ENCODE measurements around the gene CDH22. TPM values are rescaled to one million over a fixed set of nuclear protein-coding genes. Genes with fewer than 3 reads are reported as not detected.

CDH22 gene
- total RNA-seq, 1 experiment from 2014 or later: not detected

DNA sequence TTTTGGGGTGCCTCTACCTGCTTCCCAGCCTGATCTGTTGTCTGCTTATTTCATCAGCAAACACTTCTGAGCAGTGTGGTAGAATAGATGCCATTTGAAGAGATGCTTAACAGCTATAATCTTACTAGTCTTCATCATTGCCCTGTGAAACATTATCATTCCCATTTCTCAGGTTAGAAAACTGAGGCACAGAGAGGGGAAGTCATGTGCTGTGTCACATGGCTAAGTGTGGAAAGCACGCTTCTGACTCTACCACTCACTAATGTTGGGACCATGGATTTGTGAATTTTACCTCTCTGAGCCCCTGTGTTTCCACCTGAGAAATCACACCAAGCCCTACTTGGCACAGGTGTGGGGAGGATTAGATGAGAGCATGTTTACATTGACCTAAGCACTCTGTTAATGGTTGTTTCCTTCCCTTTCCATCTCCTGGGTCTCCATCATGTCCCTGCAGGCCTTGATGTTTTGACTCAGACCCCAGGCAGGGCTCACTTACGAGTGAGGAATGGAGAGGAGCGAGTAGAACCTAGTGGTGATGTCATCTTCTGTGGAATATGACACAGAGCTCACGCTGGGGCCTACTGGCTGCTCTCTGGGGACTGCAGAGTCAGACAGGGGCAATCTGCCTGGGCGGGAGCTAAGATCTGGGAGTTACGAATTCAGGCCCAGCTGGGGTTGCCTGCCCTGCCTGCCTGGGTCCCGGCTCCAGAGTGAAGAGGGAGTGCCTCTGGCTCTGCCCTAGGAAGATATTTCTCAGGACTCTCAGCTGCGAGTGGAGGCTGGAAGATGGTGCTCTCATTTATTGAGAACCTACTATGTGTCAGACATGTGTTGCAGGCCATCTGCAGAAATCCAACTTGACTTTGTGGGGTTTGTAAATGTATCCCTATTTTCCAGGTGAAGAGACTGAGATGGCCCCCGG, 64.3 kb downstream of the CDH22 start:
- DNase-seq (ENCODE audit: low read depth): peak; percentile 13

- no peak for DNase-seq (ENCODE audit: low read depth)
Observed at GRCh38 chr20:46242390-46242789, 65.9 kb downstream of the CDH22 start.

DNA sequence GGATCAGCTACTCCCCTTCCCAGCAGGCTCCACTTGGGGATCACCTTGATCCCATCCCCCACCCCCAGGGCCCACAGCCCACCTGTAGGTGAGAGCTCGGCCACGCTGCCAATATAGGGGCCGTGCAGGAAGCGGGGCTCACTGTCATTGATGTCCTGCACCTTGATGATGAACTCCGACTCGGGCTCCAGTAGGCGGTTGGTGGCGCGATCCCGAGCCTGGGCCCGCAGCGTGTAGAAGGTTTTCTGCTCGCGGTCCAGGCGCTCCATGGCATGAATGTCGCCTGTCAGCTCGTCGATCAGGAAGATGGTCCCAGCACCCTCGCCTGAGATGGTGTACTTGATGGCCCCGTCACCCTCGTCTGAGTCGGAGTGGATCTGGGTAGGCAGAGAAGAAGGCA, 67.4 kb downstream of the CDH22 start:
- DNase-seq (ENCODE audit: low read depth): no peak

GRCh38 chr20:46240065-46240464, 68.2 kb downstream of the CDH22 start:
- no peak for DNase-seq (ENCODE audit: low read depth)

GRCh38 chr20:46237736-46238135, 70.6 kb downstream of the CDH22 start:
- DNase-seq (ENCODE audit: low read depth): no peak

- no peak for DNase-seq (ENCODE audit: low read depth)
Observed at GRCh38 chr20:46237227-46237626, 71.1 kb downstream of the CDH22 start.

DNA sequence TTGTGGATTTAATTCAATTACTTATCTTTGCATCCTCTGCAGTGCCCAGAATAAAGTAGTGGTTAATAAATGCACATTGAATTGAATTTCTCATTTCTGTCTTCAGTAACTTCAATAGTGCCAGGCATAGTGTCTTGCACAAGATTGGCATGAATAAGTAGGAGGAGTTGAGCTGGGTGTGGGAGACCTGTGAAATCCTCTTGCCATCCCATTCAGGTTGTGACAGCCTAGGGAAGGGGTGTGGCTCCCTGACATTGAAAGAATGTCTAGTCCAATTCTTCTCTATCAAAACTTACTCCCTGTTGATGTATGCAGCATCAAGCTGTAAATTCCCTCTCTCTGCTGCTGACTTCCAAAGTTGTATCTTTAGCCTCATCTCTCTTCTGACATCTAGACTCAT, 73.2 kb downstream of the CDH22 start:
- DNase-seq (ENCODE audit: low read depth): no peak

DNA sequence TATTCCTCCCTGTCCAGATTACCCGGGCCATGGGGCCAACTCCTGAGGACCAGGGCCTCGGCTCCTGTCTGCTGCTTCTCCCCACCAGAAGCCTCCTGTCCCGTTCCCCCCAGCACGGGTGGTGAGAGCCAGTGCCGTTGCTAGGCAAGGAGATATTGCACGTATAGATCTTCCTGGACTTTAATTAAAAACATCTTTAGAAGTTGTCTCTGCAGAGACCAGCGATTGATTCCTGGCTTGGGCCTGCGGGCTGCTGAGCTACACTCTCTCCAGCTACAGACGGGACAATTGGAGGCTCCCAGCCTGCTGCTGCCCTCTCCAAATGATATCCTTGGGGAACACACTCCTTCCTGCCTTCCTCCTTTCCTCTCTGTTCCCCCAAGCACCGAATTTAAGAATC, 74.6 kb downstream of the CDH22 start:
- no peak for DNase-seq (ENCODE audit: low read depth)

DNA sequence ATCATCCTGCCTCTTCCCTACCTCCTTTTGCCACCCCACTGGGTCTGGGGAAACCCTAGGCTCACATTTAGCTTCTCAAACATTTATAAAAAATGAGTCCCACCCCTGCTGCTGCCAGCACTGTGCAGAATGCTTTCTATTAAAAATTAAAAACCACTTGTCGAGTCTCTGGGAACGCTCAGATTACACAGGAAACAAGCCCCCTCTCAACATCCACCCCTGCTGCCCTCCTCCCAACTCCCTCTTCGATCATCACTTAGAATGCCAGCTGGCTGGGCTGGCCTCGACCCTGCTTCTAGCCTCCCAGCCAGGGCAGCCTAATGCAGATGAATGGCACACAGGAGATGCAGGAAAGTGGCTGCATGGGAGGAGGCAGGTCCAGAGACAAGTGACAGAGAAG, 75.8 kb downstream of the CDH22 start:
- no peak for DNase-seq (ENCODE audit: low read depth)

DNA sequence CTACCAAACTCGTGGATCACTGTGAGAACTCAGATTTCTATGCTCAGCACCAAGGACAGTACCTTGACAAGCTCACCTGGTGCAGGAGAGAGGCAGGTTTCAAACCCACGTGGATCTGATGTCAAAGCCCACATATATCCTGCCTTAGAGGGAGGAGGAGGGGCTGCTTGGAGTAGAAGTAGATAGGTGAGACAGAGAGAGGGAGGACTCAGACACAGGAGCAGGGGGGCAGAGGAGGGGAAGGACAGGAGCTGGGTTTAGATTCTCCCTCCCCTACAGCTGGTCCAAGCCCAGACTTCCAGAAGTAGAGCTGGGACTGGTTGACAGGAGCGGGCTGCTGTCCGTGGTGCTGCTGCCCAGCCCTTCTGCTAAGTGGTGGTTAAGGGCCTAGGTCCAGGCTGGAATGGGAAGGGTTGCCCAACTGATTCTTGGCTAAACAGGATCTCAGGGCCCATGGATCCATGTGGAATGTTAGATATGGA, 77.5 kb downstream of the CDH22 start:
- DNase-seq (ENCODE audit: low read depth): peak; percentile 20

- no peak for DNase-seq (ENCODE audit: low read depth)
Observed at GRCh38 chr20:46230106-46230491, 78.2 kb downstream of the CDH22 start.

DNA sequence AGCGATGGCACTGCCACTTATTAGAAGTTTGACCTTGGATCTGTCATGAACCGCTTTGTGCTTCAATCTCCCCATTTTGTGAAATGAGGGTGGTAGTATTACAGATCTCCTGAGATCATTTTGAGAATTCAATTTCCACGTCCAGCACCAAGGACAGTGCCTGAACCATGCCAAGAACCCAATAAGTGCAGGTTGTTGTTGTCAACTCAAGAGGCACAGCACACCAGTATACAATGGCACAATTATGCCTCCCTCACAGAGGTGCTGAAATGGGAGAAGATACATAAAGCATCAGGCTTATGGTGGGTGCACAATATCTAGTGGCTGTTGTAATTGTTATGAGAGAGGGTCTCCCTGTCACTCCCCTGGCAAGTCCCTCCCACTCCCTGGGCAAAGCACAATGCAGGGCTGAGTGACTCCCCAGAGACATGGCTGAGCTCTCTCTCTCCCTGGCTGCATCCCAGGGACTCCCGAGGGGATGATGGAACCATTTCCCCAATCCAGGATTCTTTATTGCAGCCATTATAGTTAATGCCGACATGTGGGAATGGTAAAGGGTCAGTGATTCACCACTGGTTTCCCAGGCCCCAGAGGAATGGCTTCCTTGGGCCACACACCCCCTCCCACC, 78.7 kb downstream of the CDH22 start:
- no peak for DNase-seq (ENCODE audit: low read depth)

GRCh38 chr20:46228670-46229069, 79.6 kb downstream of the CDH22 start:
- no peak for DNase-seq (ENCODE audit: low read depth)

GRCh38 chr20:46227272-46227767, 81.0 kb downstream of the CDH22 start:
- DNase-seq (ENCODE audit: low read depth): no peak

GRCh38 chr20:46226602-46227001, 81.7 kb downstream of the CDH22 start:
- peak; percentile 55 for DNase-seq (ENCODE audit: low read depth)

DNA sequence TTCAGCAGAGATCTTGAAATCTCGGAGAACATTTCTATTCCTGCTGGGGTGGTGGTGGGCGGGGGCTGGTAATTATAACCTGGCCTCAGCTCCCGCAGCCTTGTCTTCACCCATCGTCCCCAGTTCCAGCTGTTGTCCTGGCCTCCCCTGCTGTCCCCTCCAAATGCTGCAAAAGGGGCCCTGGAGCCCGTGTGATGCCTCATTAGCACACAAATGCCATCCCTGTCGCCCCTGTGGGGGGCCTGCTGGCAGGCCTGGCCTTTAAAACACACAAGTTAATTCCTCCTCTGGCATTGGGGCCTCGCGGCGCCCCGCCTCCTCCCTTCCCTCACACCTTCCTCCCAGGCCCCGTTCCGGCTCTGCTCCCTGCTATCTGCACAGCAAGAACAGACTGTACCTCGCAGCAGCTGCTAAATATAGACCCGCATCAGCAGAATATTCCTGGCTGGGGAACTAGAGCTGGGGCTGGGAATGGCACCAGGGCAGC, 85.7 kb downstream of the CDH22 start:
- no peak for DNase-seq (ENCODE audit: low read depth)

GRCh38 chr20:46221256-46221833, 87.0 kb downstream of the CDH22 start:
- no peak for DNase-seq (ENCODE audit: low read depth)

- DNase-seq (ENCODE audit: low read depth): no peak
Observed at GRCh38 chr20:46220455-46221207, 87.7 kb downstream of the CDH22 start.

DNA sequence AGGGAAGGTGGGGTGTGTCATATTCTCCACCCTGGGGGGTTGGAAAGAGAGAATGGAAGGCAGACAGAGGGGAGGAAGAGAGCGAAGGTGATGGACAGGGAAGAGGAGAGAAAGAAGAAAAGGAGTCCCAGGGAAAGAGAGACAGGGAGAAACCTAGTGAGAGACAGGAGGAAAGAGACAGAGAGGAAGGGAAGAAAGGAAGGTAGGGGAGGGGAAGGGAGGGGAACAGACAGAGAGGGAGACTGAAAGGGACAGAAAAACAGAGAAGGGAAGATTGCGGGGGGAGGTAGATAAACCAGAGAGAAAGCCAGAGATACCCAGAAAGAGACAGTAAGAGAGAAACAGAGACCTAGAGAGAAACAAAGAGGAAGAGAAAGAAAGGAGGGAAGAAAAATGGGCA, 88.4 kb downstream of the CDH22 start:
- no peak for DNase-seq (ENCODE audit: low read depth)

DNA sequence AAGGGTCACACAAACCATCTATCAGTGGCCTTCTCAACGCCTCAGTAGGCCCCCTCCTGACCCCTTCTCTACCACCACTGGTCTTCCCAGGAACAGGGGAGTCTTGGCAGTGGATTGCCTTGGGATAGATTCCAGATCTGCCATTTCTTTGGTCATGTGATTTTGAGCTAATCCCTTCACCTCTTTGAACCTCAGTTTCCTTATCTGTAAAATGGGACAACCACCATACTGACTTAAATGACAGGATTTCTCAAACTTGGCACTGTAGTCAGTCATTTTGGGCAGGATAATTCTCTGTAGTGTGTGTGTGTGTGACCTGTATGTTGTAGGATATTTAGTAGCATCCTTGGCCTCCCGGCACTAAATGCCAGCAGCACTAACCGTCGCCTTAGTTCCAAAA, 89.1 kb downstream of the CDH22 start:
- DNase-seq (ENCODE audit: low read depth): no peak

GRCh38 chr20:46218656-46219055, 89.6 kb downstream of the CDH22 start:
- no peak for DNase-seq (ENCODE audit: low read depth)

Data from HT1080 (cell line).